ENCODE results near the gene MTHFSD.

MTHFSD gene

DNA sequence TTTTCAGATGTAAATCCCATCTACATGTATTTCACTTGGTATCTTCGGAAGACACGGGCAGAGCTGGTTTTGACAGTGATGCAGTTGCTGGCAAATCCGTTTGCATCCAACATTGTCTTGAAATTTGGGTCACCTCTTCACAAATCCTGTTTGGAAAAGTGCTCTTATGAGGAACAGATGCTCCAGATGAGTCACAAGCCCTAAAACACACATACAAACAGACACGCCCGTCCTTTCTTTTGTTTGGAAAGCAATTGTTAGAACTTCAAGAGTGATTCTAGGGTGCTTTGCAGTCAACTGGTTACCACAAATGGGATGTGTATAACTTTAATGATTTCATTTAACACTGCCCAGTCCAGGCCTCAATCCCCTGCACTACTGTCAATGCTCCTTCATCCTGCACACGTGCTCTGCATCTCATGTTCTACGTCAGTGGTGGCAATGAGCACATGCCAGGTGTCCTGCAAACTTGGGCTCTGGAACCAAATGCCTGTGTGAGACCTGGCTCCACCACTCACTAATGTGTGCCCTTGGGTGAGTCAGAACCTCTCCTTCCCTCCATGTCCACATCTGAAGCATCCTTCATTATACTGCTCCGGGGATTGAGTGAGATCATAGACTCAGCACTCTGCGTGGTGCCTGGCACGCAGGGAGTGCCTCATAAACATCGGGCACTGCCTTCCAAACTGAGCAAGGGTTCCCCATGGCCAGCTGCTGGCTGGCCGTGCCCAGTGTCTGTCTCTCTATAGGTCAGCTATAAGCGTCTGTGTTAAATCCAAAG lies 64.0 kb downstream of the MTHFSD start:
- no peak for DNase-seq (ENCODE audit: low spot score)

DNA sequence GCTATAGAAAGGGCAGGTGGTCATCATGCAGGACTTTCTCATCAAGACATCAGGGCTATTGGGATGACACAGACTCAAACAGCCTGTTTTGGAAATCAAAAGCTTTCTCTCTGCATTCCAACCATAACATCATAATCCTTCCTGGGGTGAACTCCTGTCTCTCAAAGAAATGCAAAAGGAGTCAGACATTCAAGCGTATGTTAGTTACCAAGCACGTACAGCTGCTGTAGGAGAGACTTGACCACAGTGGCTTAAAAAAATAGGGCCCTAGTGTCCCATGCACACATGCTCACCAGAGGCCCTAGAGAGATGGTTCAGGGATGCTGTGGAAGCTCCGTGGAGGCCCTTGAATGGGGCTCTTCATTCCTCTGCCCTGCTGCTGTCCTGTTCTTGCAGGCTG lies 69.3 kb downstream of the MTHFSD start:
- no peak for DNase-seq (ENCODE audit: low spot score)

DNA sequence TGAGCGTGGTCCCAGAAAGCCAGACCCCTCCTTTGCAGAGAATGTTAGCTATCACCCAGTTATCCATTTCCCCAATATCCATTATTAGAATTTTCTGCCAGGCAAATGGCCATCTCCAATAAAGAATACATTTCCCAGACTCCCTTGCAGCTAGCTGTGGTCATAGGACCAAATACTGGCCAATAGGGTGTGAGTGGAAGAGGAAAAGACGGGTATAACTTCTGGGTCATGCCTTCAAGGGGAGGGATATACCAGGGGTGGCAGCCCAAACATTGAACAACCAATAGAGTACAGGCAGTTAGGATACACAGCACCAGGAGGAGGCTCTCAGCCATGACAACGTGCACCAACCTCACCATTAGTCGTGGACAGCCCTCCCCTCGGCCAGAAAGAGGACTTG lies 70.8 kb downstream of the MTHFSD start:
- no peak for DNase-seq (ENCODE audit: low spot score)

DNA sequence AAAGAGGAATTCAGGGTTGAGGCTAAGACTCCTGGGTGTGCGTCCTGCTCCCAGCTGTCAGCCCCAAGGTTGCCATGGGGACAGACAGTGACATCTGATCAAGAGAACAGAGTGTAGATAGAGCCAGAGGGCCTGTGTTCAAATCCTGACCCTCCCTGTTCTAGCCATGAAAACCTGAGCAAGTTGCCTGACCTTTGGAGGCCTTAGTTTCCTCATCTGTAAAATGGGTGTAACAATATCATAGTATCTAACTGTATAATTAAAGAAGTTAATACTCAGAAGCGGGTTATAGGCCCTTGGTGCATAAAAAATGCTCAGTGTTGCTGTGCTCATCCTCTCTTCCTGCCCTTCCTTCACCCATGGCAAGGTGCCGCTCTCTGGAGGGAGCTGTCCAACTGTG lies 73.4 kb downstream of the MTHFSD start:
- DNase-seq (ENCODE audit: low spot score), result no peak

DNA sequence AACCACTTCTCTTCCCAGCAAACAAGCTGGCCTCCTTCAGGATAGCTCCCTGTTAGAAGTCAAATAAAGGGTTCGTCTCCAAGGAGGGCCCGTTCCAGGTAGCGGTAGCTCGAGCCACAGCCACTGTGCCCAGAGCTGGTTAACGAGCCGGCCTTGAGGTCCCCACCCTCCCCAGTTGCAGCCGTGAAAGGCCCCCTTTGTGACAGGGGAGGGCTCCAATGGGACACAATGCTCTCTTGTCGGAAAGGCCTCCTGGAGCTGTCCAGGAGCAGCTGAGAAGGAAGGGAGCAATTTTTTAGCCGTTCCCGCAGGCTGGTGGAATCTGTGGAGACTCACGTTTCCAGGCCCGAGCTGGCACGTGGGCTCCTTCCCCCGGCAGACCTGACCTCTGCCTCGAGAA lies 74.6 kb downstream of the MTHFSD start:
- DNase-seq (ENCODE audit: low spot score), result no peak

All from activated CD4-positive, alpha-beta T cell treated with anti-CD3 and anti-CD28 coated beads, Interleukin-2, Interleukin-4, amounts not matched to agents 100 ng/mL and 50 ng/mL, durations not matched to agents 16 hours and 8 hours (primary cell).